C4-2B (cell line): Measurements from ENCODE around the gene GABRP.

Experiments
- CTCF ChIP-seq: fragments of 450-650 bp; conservative IDR thresholded peaks from 2 replicates; pipeline ENCODE4 v1.5.1; 2017; ENCODE audit warnings: mild to moderate bottlenecking
- ZFX ChIP-seq: fragments of 450-650 bp; IDR thresholded peaks from 2 replicates; pipeline ENCODE4 v1.6.1; 2017

DNA sequence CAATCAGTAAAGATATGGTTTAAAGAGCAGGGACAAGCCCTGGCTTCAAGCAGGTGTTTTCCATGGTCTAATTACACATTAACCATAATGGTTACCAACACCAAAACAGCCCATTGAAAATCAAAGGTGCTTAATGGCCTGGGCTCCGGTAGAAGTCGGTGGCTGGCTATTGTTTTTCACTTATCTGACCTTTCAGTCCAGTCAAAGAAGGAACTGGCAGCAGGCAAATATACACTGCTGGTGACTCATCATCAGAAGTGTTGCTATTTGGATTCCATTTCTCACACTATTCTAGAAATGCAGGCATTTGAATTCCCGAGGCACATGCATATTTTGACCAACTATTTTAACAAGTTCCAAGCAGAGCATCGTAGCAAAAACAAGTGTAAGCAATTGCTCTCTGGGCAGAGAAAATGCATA is 26.3 kb upstream of the GABRP start:
- TF ChIP-seq CTCF = no peak
- no peak for TF ChIP-seq ZFX
